ENCODE data around the gene PHACTR3. TPM values are rescaled to one million over a fixed set of nuclear protein-coding genes. Genes with fewer than 3 reads are reported as not detected.

Gene PHACTR3
- polyA plus RNA-seq, 1 experiment, result not detected

GRCh38 chr20:59631751-59632540 is 27.6 kb downstream of the PHACTR3 start:
- Histone ChIP-seq H3K9me3 (ENCODE audit: control insufficient read depth, insufficient read depth, low read length) (peaks cover 32% of the 10 kb centered on the region), H3K27me3 (ENCODE audit: control insufficient read depth, insufficient read depth, low read length) (no peaks in the 10 kb centered on the region), H3K4me3 (ENCODE audit: low read depth, low read length) (no peak overlapping the region), H3K27ac (ENCODE audit: low read depth, low read length) (no peak overlapping the region)
- DNase-seq (ENCODE audit: low read depth, low spot score), result no peak
- no peak for TF ChIP-seq CTCF (IDR thresholded peaks at IDR 0.05; ENCODE audit: low read depth, low read length)
- ChIA-PET POLR2A (interaction anchor here (0.6 kb wide), 1 partner anchor 27 kb away, joined by 5 read pairs; no protein-coding TSS in a partner anchor), CTCF (no interaction called here)

- no peak for DNase-seq (ENCODE audit: low read depth, low spot score)
- ChIA-PET POLR2A (no interaction called here), CTCF (no interaction called here)
- no peak for TF ChIP-seq CTCF (IDR thresholded peaks at IDR 0.05; ENCODE audit: low read depth, low read length)
- Histone ChIP-seq H3K4me3 (ENCODE audit: low read depth, low read length) (no peak overlapping the region), H3K27me3 (ENCODE audit: control insufficient read depth, insufficient read depth, low read length) (no peaks in the 10 kb centered on the region), H3K9me3 (ENCODE audit: control insufficient read depth, insufficient read depth, low read length) (peaks cover 30% of the 10 kb centered on the region), H3K27ac (ENCODE audit: low read depth, low read length) (no peak overlapping the region)
Measured at GRCh38 chr20:59632541-59633113, 28.3 kb downstream of the PHACTR3 start.

- Histone ChIP-seq H3K27ac (ENCODE audit: low read depth, low read length) (no peak overlapping the region), H3K9me3 (ENCODE audit: control insufficient read depth, insufficient read depth, low read length) (peaks cover 25% of the 10 kb centered on the region), H3K4me3 (ENCODE audit: low read depth, low read length) (no peak overlapping the region), H3K27me3 (ENCODE audit: control insufficient read depth, insufficient read depth, low read length) (no peaks in the 10 kb centered on the region)
- no peak for DNase-seq (ENCODE audit: low read depth, low spot score)
- no peak for TF ChIP-seq CTCF (IDR thresholded peaks at IDR 0.05; ENCODE audit: low read depth, low read length)
- POLR2A ChIA-PET, result no interaction called here
- CTCF ChIA-PET, result no interaction called here
Measured at GRCh38 chr20:59633656-59634251, 29.4 kb downstream of the PHACTR3 start.

GRCh38 chr20:59634435-59635005 is 30.2 kb downstream of the PHACTR3 start:
- ChIA-PET CTCF (no interaction called here), POLR2A (no interaction called here)
- Histone ChIP-seq H3K27me3 (ENCODE audit: control insufficient read depth, insufficient read depth, low read length) (no peaks in the 10 kb centered on the region), H3K4me3 (ENCODE audit: low read depth, low read length) (no peak overlapping the region), H3K27ac (ENCODE audit: low read depth, low read length) (no peak overlapping the region), H3K9me3 (ENCODE audit: control insufficient read depth, insufficient read depth, low read length) (peaks cover 21% of the 10 kb centered on the region; the same call in 1 of the 2 replicates)
- no peak for TF ChIP-seq CTCF (IDR thresholded peaks at IDR 0.05; ENCODE audit: low read depth, low read length)
- DNase-seq (ENCODE audit: low read depth, low spot score), result no peak

All from AG04450 (cell line).